ENCODE measurements around the gene UBE2O. TPM values are rescaled to one million over a fixed set of nuclear protein-coding genes. Genes with fewer than 3 reads are reported as not detected.

Gene UBE2O
- total and polyA plus RNA-seq, 2 donors (not counting 3 experiments of a cell fraction or from before 2014, with no cell fraction given) = 13.9 to 34.1 TPM

GRCh38 chr17:76385892-76386786, 66.8 kb downstream of the UBE2O start:
- peak; percentile 78 for DNase-seq (ENCODE audit: low read depth, low spot score)
- FAIRE-seq = peak; percentile 88
- peaks cover 37% of the 10 kb centered on the region for H3K79me2 ChIP-seq (ENCODE audit: control insufficient read depth, insufficient read depth, low read length)
- H3K36me3 ChIP-seq (ENCODE audit: control insufficient read depth in 2 of 2, extremely low read depth in 1 of 2, insufficient read depth in 2 of 2, low read length in 2 of 2) = peaks cover 0 to 4% of the 10 kb centered on the region in 2 experiments
- dilution Hi-C loops (cut with MboI; ENCODE audit: extremely low pct_ligation_motif_present, low sequenced_read_pairs) = no loop called here
- ChIA-PET POLR2A (interaction anchor here (0.6 to 3.1 kb wide), 5 partner anchors 12 to 92 kb away, joined by 3 to 13 read pairs (median 8); partner anchors contain the start of gene PRPSAP1), CTCF (interaction anchor here (0.7 to 8.1 kb wide), 15 partner anchors 10 to 107 kb away, joined by 3 to 106 read pairs (median 11); partner anchors contain the start of genes PRPSAP1 and QRICH2)
- peaks cover 26% of the 10 kb centered on the region for H3K4me1 ChIP-seq (ENCODE audit: control insufficient read depth, extremely low read depth, insufficient read depth, low read length)
- H2AFZ ChIP-seq (ENCODE audit: low read depth, low read length) = no peak overlapping the region
- peak overlapping the region; percentile 97 for H3K9ac ChIP-seq (replicated peaks; ENCODE audit: extremely low read depth, insufficient read depth, low read length)
- intact Hi-C loops (cut with micrococcal nuclease) = loop anchor here (1.0 to 2.0 kb wide), 3 partner anchors 16 to 71 kb away; no protein-coding TSS in a partner anchor
- H3K27me3 ChIP-seq (ENCODE audit: control insufficient read depth in 2 of 2, insufficient read depth in 2 of 2, low read length in 2 of 2) = no peaks in the 10 kb centered on the region
- H3K9me3 ChIP-seq (replicated peaks; ENCODE audit: control insufficient read depth, insufficient read depth, low read length) = no peaks in the 10 kb centered on the region
- no TSS peak for BruUV-seq (replicated peaks)
- TF ChIP-seq CTCF (IDR thresholded peaks at IDR 0.05; ENCODE audit: extremely low read depth in 1 of 2, insufficient read depth in 1 of 2, low read depth in 1 of 2, low read length in 2 of 2) = peak; percentile 89 to 90
- no peak for TF ChIP-seq POLR2A (IDR thresholded peaks at IDR 0.05; ENCODE audit: low read depth, low read length)
- peak; percentile 20 for TF ChIP-seq MYC (IDR thresholded peaks at IDR 0.05; ENCODE audit: low read depth, low read length)
- TF ChIP-seq EZH2 (IDR thresholded peaks at IDR 0.05; ENCODE audit: borderline replicate concordance, low read depth, low read length, severe bottlenecking) = no peak
- no peak for TF ChIP-seq GATA2 (IDR thresholded peaks at IDR 0.05; ENCODE audit: insufficient read depth, insufficient read length, low read depth, low read length)
- peak; percentile 57 for TF ChIP-seq POLR2AphosphoS5 (IDR thresholded peaks at IDR 0.05; ENCODE audit: insufficient read depth, low read depth, low read length)
- TF ChIP-seq JUN (IDR thresholded peaks at IDR 0.05; ENCODE audit: borderline replicate concordance, insufficient read depth, insufficient read length, low read depth) = no peak
- TF ChIP-seq MAX (IDR thresholded peaks at IDR 0.05; ENCODE audit: insufficient read depth, insufficient read length) = peak; percentile 90
- no peak for TF ChIP-seq FOS (IDR thresholded peaks at IDR 0.05; ENCODE audit: borderline replicate concordance, insufficient read depth, low read length)
- H3K9me1 ChIP-seq (replicated peaks; ENCODE audit: control insufficient read depth, extremely low read depth, insufficient read depth, low read length) = no peaks in the 10 kb centered on the region
- H3K27ac ChIP-seq (ENCODE audit: insufficient read depth, low read depth, low read length) = peak overlapping the region; percentile 97
- no peaks in the 10 kb centered on the region for H4K20me1 ChIP-seq (replicated peaks; ENCODE audit: control insufficient read depth, extremely low read depth, insufficient read depth, low read length)
- H3K4me2 ChIP-seq (ENCODE audit: insufficient read depth, low read length) = peak overlapping the region; percentile 67
- H3K4me3 ChIP-seq (replicated peaks in 1 of 3; ENCODE audit: insufficient read depth in 1 of 3, low read depth in 1 of 3, low read length in 3 of 3) = peak overlapping the region; percentile 54 to 68 (median 65)
